Activated naive CD4-positive, alpha-beta T cell treated with anti-CD3 and anti-CD28 coated beads, Interleukin-2, amount 50 U/mL, for 24 hours (primary cell): ENCODE results near the gene EIF3J.
"Not testable (repeated sequence)": the region's sequence is repeated elsewhere in the genome, so short reads cannot be mapped to it uniquely, and the experiment has no call there.

Source experiments
- H3K27ac Mint-ChIP-seq: one replicate; pipeline ENCODE4 v1.8.0; 2021; ENCODE audit warnings: mild to moderate bottlenecking, mixed read lengths
- H3K27me3 Mint-ChIP-seq: one replicate; pipeline ENCODE4 v1.8.0; 2021; ENCODE audit warnings: mixed read lengths
- H3K36me3 Mint-ChIP-seq: one replicate; pipeline ENCODE4 v1.8.0; 2021; ENCODE audit warnings: mixed read lengths
- H3K4me1 Mint-ChIP-seq: one replicate; pipeline ENCODE4 v1.8.0; 2021; ENCODE audit warnings: mixed read lengths
- H3K4me3 Mint-ChIP-seq: one replicate; pipeline ENCODE4 v1.8.0; 2021; ENCODE audit warnings: mild to moderate bottlenecking, mixed read lengths
- H3K9me3 Mint-ChIP-seq: one replicate; pipeline ENCODE4 v1.8.0; 2021; ENCODE audit warnings: mixed read lengths

Gene EIF3J

GRCh38 chr15:44536962-44537734 is at the start of gene EIF3J:
Gene EIF3J (plus strand): TSS chr15:44537147. CDS start chr15:44537195, 48 bp downstream.
- peaks cover 20% of the 10 kb centered on the region for H3K36me3 Mint-ChIP-seq
- peak within 1 kb of the TSS; percentile 96 for H3K4me3 Mint-ChIP-seq
- peaks cover 46% of the 10 kb centered on the region for H3K4me1 Mint-ChIP-seq
- H3K27ac Mint-ChIP-seq = peak within 1 kb of the TSS; percentile 96
- H3K27me3 Mint-ChIP-seq = no peaks in the 10 kb centered on the region
- H3K9me3 Mint-ChIP-seq = no peaks in the 10 kb centered on the region

- no peak overlapping the region for H3K4me3 Mint-ChIP-seq
- H3K27me3 Mint-ChIP-seq = no peaks in the 10 kb centered on the region
- peaks cover 25% of the 10 kb centered on the region for H3K36me3 Mint-ChIP-seq
- peaks cover 26% of the 10 kb centered on the region for H3K4me1 Mint-ChIP-seq
- H3K9me3 Mint-ChIP-seq = no peaks in the 10 kb centered on the region
- H3K27ac Mint-ChIP-seq = peak overlapping the region; percentile 91
Observed at GRCh38 chr15:44489464-44489863, 47.5 kb upstream of the EIF3J start.

GRCh38 chr15:44490622-44491021 is 46.3 kb upstream of the EIF3J start:
- no peak overlapping the region for H3K4me3 Mint-ChIP-seq
- H3K27ac Mint-ChIP-seq = peak overlapping the region; percentile 33
- peaks cover 23% of the 10 kb centered on the region for H3K4me1 Mint-ChIP-seq
- no peaks in the 10 kb centered on the region for H3K27me3 Mint-ChIP-seq
- peaks cover 25% of the 10 kb centered on the region for H3K36me3 Mint-ChIP-seq
- H3K9me3 Mint-ChIP-seq = no peaks in the 10 kb centered on the region

GRCh38 chr15:44492040-44492439 is 44.9 kb upstream of the EIF3J start:
- Mint-ChIP-seq H3K36me3 (peaks cover 25% of the 10 kb centered on the region), H3K4me3 (no peak overlapping the region), H3K27me3 (no peaks in the 10 kb centered on the region), H3K9me3 (no peaks in the 10 kb centered on the region), H3K4me1 (peaks cover 23% of the 10 kb centered on the region), H3K27ac (peak overlapping the region; percentile 51)

GRCh38 chr15:44492672-44493071 is 44.3 kb upstream of the EIF3J start:
- Mint-ChIP-seq H3K9me3 (no peaks in the 10 kb centered on the region), H3K27me3 (no peaks in the 10 kb centered on the region), H3K36me3 (peaks cover 21% of the 10 kb centered on the region), H3K4me3 (no peak overlapping the region), H3K27ac (peak overlapping the region; percentile 66), H3K4me1 (peaks cover 23% of the 10 kb centered on the region)

- Mint-ChIP-seq H3K36me3 (peaks cover 9% of the 10 kb centered on the region), H3K4me1 (peaks cover 13% of the 10 kb centered on the region), H3K4me3 (no peak overlapping the region), H3K27ac (no peak overlapping the region), H3K27me3 (no peaks in the 10 kb centered on the region), H3K9me3 (no peaks in the 10 kb centered on the region)
Observed at GRCh38 chr15:44495562-44495961, 41.4 kb upstream of the EIF3J start.

- H3K27ac Mint-ChIP-seq = peak overlapping the region; percentile 8
- H3K4me3 Mint-ChIP-seq = no peak overlapping the region
Observed at GRCh38 chr15:44500555-44500954, 36.4 kb upstream of the EIF3J start.

GRCh38 chr15:44501768-44502366 is 35.1 kb upstream of the EIF3J start:
- Mint-ChIP-seq H3K9me3 (no peaks in the 10 kb centered on the region), H3K36me3 (peaks cover 2% of the 10 kb centered on the region), H3K27me3 (no peaks in the 10 kb centered on the region), H3K4me3 (no peak overlapping the region), H3K4me1 (peaks cover 15% of the 10 kb centered on the region), H3K27ac (peak overlapping the region; percentile 82)

More at GRCh38 chr15:44500555-44500954, 36.4 kb upstream of the EIF3J start:
- Mint-ChIP-seq H3K9me3 (no peaks in the 10 kb centered on the region), H3K36me3 (peaks cover 2% of the 10 kb centered on the region), H3K27me3 (no peaks in the 10 kb centered on the region), H3K4me1 (peaks cover 15% of the 10 kb centered on the region)

GRCh38 chr15:44516436-44516835 is 20.5 kb upstream of the EIF3J start:
- Mint-ChIP-seq H3K4me3 (no peak overlapping the region), H3K4me1 (peaks cover 4% of the 10 kb centered on the region), H3K36me3 (peaks cover 9% of the 10 kb centered on the region), H3K27me3 (no peaks in the 10 kb centered on the region), H3K27ac (no peak overlapping the region), H3K9me3 (no peaks in the 10 kb centered on the region)

- peaks cover 4% of the 10 kb centered on the region for H3K4me1 Mint-ChIP-seq
- no peak overlapping the region for H3K4me3 Mint-ChIP-seq
- H3K27me3 Mint-ChIP-seq = no peaks in the 10 kb centered on the region
- peaks cover 9% of the 10 kb centered on the region for H3K36me3 Mint-ChIP-seq
- H3K9me3 Mint-ChIP-seq = no peaks in the 10 kb centered on the region
- H3K27ac Mint-ChIP-seq = peak overlapping the region; percentile 60
Observed at GRCh38 chr15:44519537-44519936, 17.4 kb upstream of the EIF3J start.

GRCh38 chr15:44525018-44525417 is 11.9 kb upstream of the EIF3J start:
- no peak overlapping the region for H3K4me3 Mint-ChIP-seq
- no peaks in the 10 kb centered on the region for H3K9me3 Mint-ChIP-seq
- H3K27me3 Mint-ChIP-seq = no peaks in the 10 kb centered on the region
- H3K36me3 Mint-ChIP-seq = peaks cover 6% of the 10 kb centered on the region
- H3K27ac Mint-ChIP-seq = no peak overlapping the region
- peaks cover 7% of the 10 kb centered on the region for H3K4me1 Mint-ChIP-seq

- peaks cover 15% of the 10 kb centered on the region for H3K4me1 Mint-ChIP-seq
- peak overlapping the region; percentile 85 for H3K27ac Mint-ChIP-seq
- peaks cover 4% of the 10 kb centered on the region for H3K36me3 Mint-ChIP-seq
- H3K9me3 Mint-ChIP-seq = no peaks in the 10 kb centered on the region
- no peak overlapping the region for H3K4me3 Mint-ChIP-seq
- no peaks in the 10 kb centered on the region for H3K27me3 Mint-ChIP-seq
Observed at GRCh38 chr15:44527241-44527640, 9.7 kb upstream of the EIF3J start.

- Mint-ChIP-seq H3K9me3 (no peaks in the 10 kb centered on the region), H3K4me3 (no peak overlapping the region), H3K27me3 (no peaks in the 10 kb centered on the region), H3K4me1 (peaks cover 22% of the 10 kb centered on the region), H3K36me3 (peaks cover 4% of the 10 kb centered on the region), H3K27ac (peak overlapping the region; percentile 87)
Observed at GRCh38 chr15:44529864-44530604, 6.9 kb upstream of the EIF3J start.

- Mint-ChIP-seq H3K4me1 (peaks cover 27% of the 10 kb centered on the region), H3K27me3 (no peaks in the 10 kb centered on the region), H3K36me3 (peaks cover 4% of the 10 kb centered on the region), H3K9me3 (no peaks in the 10 kb centered on the region), H3K27ac (peak overlapping the region; percentile 19), H3K4me3 (no peak overlapping the region)
Observed at GRCh38 chr15:44530653-44531052, 6.3 kb upstream of the EIF3J start.

GRCh38 chr15:44532275-44532674 is 4.7 kb upstream of the EIF3J start:
- H3K4me3 Mint-ChIP-seq, H3K27ac Mint-ChIP-seq, H3K36me3 Mint-ChIP-seq, H3K27me3 Mint-ChIP-seq, H3K9me3 Mint-ChIP-seq: not testable (repeated sequence)
- H3K4me1 Mint-ChIP-seq = peaks cover 29% of the 10 kb centered on the region

GRCh38 chr15:44532689-44533088 is 4.3 kb upstream of the EIF3J start:
- H3K27ac Mint-ChIP-seq = no peak overlapping the region
- peaks cover 2% of the 10 kb centered on the region for H3K36me3 Mint-ChIP-seq
- no peak overlapping the region for H3K4me3 Mint-ChIP-seq
- H3K9me3 Mint-ChIP-seq = no peaks in the 10 kb centered on the region
- H3K4me1 Mint-ChIP-seq = peaks cover 29% of the 10 kb centered on the region
- no peaks in the 10 kb centered on the region for H3K27me3 Mint-ChIP-seq
